H9 (cell line): Measurements from ENCODE around the gene BAIAP2. TPM values are rescaled to one million over a fixed set of nuclear protein-coding genes. Genes with fewer than 3 reads are reported as not detected.
A peak's percentile ranks its signal among the peaks of the same experiment; 100 is the strongest.

Experiments
- DNase-seq: peaks from one replicate; pipeline ENCODE4 v3.0.0-alpha.2; 2017
- H2AFZ ChIP-seq: one replicate; pipeline ENCODE4 v1.6.1; 2013; ENCODE audit warnings: mild to moderate bottlenecking, low read length, control low read depth, moderate library complexity
- H2AK5ac ChIP-seq: 2 replicates; pipeline ENCODE4 v1.6.1; 2013; ENCODE audit warnings: low read length, control low read depth, mixed read lengths; ENCODE audit not compliant: insufficient read length
- H2BK120ac ChIP-seq: one replicate; pipeline ENCODE4 v1.6.1; 2013; ENCODE audit warnings: low read depth, mild to moderate bottlenecking, low read length, control low read depth, inconsistent platforms; ENCODE audit not compliant: poor library complexity, severe bottlenecking
- H2BK12ac ChIP-seq: 2 replicates; pipeline ENCODE4 v1.6.1; 2013; ENCODE audit warnings: low read length, control low read depth, mixed read lengths, low read depth; ENCODE audit not compliant: insufficient read length
- H2BK15ac ChIP-seq: 2 replicates; pipeline ENCODE4 v1.6.1; 2013; ENCODE audit warnings: low read depth, low read length, control low read depth
- H2BK20ac ChIP-seq: one replicate; pipeline ENCODE4 v1.6.1; 2013; ENCODE audit warnings: low read depth, mild to moderate bottlenecking, low read length, control low read depth, inconsistent platforms; ENCODE audit not compliant: poor library complexity, severe bottlenecking
- H2BK5ac ChIP-seq: 2 replicates; pipeline ENCODE4 v1.6.1; 2013; ENCODE audit warnings: low read length, control low read depth, mixed read lengths; ENCODE audit not compliant: insufficient read length
- H3K14ac ChIP-seq: 2 replicates; pipeline ENCODE4 v1.6.1; 2013; ENCODE audit warnings: low read length, control low read depth; ENCODE audit not compliant: insufficient read depth
- H3K18ac ChIP-seq: 2 replicates; pipeline ENCODE4 v1.6.1; 2013; ENCODE audit warnings: low read depth, mild to moderate bottlenecking, mixed read lengths, low read length, control low read depth; ENCODE audit not compliant: insufficient read length
- H3K23ac ChIP-seq: 2 replicates; pipeline ENCODE4 v1.6.1; 2013; ENCODE audit warnings: low read length, control low read depth, mixed read lengths, low read depth; ENCODE audit not compliant: insufficient read length
- H3K23me2 ChIP-seq: 2 replicates; pipeline ENCODE4 v1.6.1; 2013; ENCODE audit warnings: low read depth, mild to moderate bottlenecking, mixed read lengths, low read length, control low read depth; ENCODE audit not compliant: insufficient read length, poor library complexity, severe bottlenecking
- H3K27ac ChIP-seq: 2 replicates; pipeline ENCODE4 v1.5.1; 2013; ENCODE audit warnings: low read length, control low read depth, mixed read lengths, low read depth; ENCODE audit not compliant: insufficient read length
- H3K27me3 ChIP-seq: 2 replicates; pipeline ENCODE4 v1.6.1; 2013; ENCODE audit warnings: low read length, control low read depth, inconsistent platforms; ENCODE audit not compliant: insufficient read depth
- H3K4ac ChIP-seq: 2 replicates; pipeline ENCODE4 v1.6.1; 2013; ENCODE audit warnings: low read depth, mild to moderate bottlenecking, control low read depth, inconsistent platforms, low read length, moderate library complexity
- H3K4me1 ChIP-seq: 2 replicates; pipeline ENCODE4 v1.6.1; 2013; ENCODE audit warnings: low read length, control low read depth, inconsistent platforms; ENCODE audit not compliant: insufficient read depth
- H3K4me2 ChIP-seq: 2 replicates; pipeline ENCODE4 v1.6.1; 2013; ENCODE audit warnings: low read length, control low read depth, mixed read lengths; ENCODE audit not compliant: insufficient read length, insufficient read depth
- H3K56ac ChIP-seq: 2 replicates; pipeline ENCODE4 v1.6.1; 2013; ENCODE audit warnings: low read depth, mild to moderate bottlenecking, mixed read lengths, low read length, control low read depth; ENCODE audit not compliant: insufficient read length
- H3K79me1 ChIP-seq: 2 replicates; pipeline ENCODE4 v1.6.1; 2013; ENCODE audit warnings: low read depth, mild to moderate bottlenecking, moderate library complexity, low read length, control low read depth, inconsistent platforms; ENCODE audit not compliant: insufficient read depth, poor library complexity, severe bottlenecking
- H3K79me2 ChIP-seq: 2 replicates; pipeline ENCODE4 v1.6.1; 2013; ENCODE audit warnings: low read length, control low read depth, inconsistent platforms; ENCODE audit not compliant: insufficient read depth
- H3K9ac ChIP-seq: 2 replicates; pipeline ENCODE4 v1.6.1; 2013; ENCODE audit warnings: low read length, control low read depth, mixed read lengths; ENCODE audit not compliant: insufficient read length; ENCODE audit errors: extremely low read depth
- H3K9me3 ChIP-seq: one replicate; pipeline ENCODE4 v1.6.1; 2013; ENCODE audit warnings: low read depth, low read length, inconsistent platforms; ENCODE audit not compliant: control insufficient read depth
- H3T11ph ChIP-seq: one replicate; pipeline ENCODE4 v1.6.1; 2013; ENCODE audit warnings: mild to moderate bottlenecking, low read length, control low read depth, inconsistent platforms
- H4K20me1 ChIP-seq: one replicate; pipeline ENCODE4 v1.6.1; 2013; ENCODE audit not compliant: control insufficient read depth, insufficient read length, insufficient read depth
- H4K5ac ChIP-seq: 2 replicates; pipeline ENCODE4 v1.6.1; 2013; ENCODE audit warnings: low read depth, mild to moderate bottlenecking, mixed read lengths, low read length, control low read depth; ENCODE audit not compliant: insufficient read length
- H4K8ac ChIP-seq: replicated peaks from 2 replicates; pipeline ENCODE4 v1.6.1; 2013; ENCODE audit warnings: low read length, control low read depth, mixed read lengths, low read depth; ENCODE audit not compliant: insufficient read length
- H4K91ac ChIP-seq: 2 replicates; pipeline ENCODE4 v1.6.1; 2013; ENCODE audit warnings: low read depth, mild to moderate bottlenecking, moderate library complexity, mixed read lengths, low read length, control low read depth; ENCODE audit not compliant: insufficient read length
- H3K27ac Mint-ChIP-seq, 3 experiments: 2 replicates in 2 of 3; 3 replicates in 1 of 3; pipeline ENCODE4 v1.8.0; 2020 to 2021; ENCODE audit warnings: mixed read lengths in 3 of 3, mild to moderate bottlenecking in 1 of 3, moderate library complexity in 1 of 3
- H3K27me3 Mint-ChIP-seq: 2 replicates; pipeline ENCODE4 v1.8.0; 2021; ENCODE audit warnings: low read depth, mild to moderate bottlenecking, moderate library complexity, mixed read lengths
- H3K36me3 Mint-ChIP-seq, 3 experiments: 2 replicates in 2 of 3; 3 replicates in 1 of 3; pipeline ENCODE4 v1.8.0; 2020 to 2021; ENCODE audit warnings: low read depth in 3 of 3, mixed read lengths in 3 of 3; ENCODE audit not compliant: insufficient read depth in 1 of 3
- H3K4me1 Mint-ChIP-seq, 2 experiments: 2 replicates each; pipeline ENCODE4 v1.8.0; 2020; ENCODE audit warnings: mixed read lengths in 2 of 2
- H3K4me3 Mint-ChIP-seq, 2 experiments: 2 replicates in 1 of 2; 3 replicates in 1 of 2; pipeline ENCODE4 v1.8.0; 2020 to 2021; ENCODE audit warnings: mild to moderate bottlenecking in 2 of 2, mixed read lengths in 2 of 2, moderate library complexity in 1 of 2
- H3K9me3 Mint-ChIP-seq, 2 experiments: 2 replicates in 1 of 2; 3 replicates in 1 of 2; pipeline ENCODE4 v1.8.0; 2020; ENCODE audit warnings: mild to moderate bottlenecking in 2 of 2, mixed read lengths in 2 of 2, moderate library complexity in 1 of 2
- WGBS: extraction: QIAGEN DNeasy Blood & Tissue Kit; methylation state at CpG from one replicate; pipeline ENCODE4 v1.1.7; 2013; ENCODE audit warnings: missing lambda C conversion rate, low lambda C conversion rate, mixed read lengths; ENCODE audit not compliant: insufficient read length; ENCODE audit errors: extremely low coverage; 5-methylcytosine and 5-hydroxymethylcytosine counted together
- total RNA-seq: library from RNA; stranded (reverse); gene quantifications from 2 replicates; pipeline ENCODE4 v1.2.1, GENCODE V29; 2021
- TF ChIP-seq, protein P1 (sequence below): fragments of 200-600 bp; sonication (generic); conservative IDR thresholded peaks from 3 replicates; pipeline ENCODE4 v1.8.0; 2021; ENCODE audit warnings: antibody characterized with exemption, mild to moderate bottlenecking

Gene BAIAP2
- total RNA-seq, 1 experiment from 2014 or later: 27.8 TPM

DNA sequence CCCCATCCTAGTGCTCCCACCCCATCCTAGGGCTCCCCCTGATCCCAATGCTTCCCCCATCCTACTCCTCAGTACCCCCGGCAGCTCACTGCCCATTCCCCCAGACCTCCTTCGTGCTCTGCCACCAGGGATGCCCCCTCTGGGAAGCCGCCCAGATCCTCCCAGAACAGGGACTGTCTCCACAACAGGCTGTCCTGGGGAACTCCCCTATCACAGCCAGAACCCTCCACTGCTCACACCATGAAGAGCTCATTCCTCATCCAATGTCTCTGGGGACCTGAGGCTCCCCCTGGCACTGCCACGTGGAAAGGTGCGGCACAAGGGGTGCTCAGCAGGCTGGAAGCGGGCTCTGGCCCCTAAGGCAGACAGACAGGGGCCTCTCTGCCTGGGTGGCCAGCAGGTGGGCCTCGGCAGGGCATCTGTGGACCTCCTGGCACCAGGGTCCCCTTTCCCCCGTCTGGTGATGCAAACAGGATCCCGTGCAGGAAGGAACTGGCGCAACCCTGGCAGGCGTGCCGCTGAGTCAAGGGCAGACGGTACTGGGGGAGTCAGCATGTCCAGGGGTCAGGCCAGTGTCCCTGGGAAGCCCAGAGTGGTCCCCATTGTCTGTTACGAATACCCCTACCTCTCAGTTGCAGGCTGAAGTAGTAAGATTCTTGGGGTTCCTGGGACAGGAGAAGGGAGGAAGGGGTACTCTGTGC is 115.6 kb downstream of the BAIAP2 start:
- no peak overlapping the region for H3K27ac ChIP-seq
- no peaks in the 10 kb centered on the region for H3K79me2 ChIP-seq
- H4K5ac ChIP-seq: no peak overlapping the region
- H2AFZ ChIP-seq: no peak overlapping the region
- H3K79me1 ChIP-seq: no peaks in the 10 kb centered on the region
- no peak overlapping the region for H3K23ac ChIP-seq
- no peak overlapping the region for H2BK15ac ChIP-seq
- H3K27me3 Mint-ChIP-seq: peaks cover 2% of the 10 kb centered on the region
- no peak overlapping the region for H3K4me3 Mint-ChIP-seq
- no peaks in the 10 kb centered on the region for H3K27me3 ChIP-seq
- H2BK20ac ChIP-seq: no peak overlapping the region
- WGBS: no CpG with 5 or more reads among the region's 14 CpGs
- H3T11ph ChIP-seq: no peak overlapping the region
- no peaks in the 10 kb centered on the region for H3K36me3 Mint-ChIP-seq
- H3K4ac ChIP-seq: no peak overlapping the region
- no peak overlapping the region for H4K8ac ChIP-seq
- H3K4me1 ChIP-seq: no peaks in the 10 kb centered on the region
- H2BK12ac ChIP-seq: no peak overlapping the region
- H3K23me2 ChIP-seq: no peaks in the 10 kb centered on the region
- no peak overlapping the region for H3K56ac ChIP-seq
- H3K14ac ChIP-seq: peak overlapping the region; percentile 37; the same call in 1 of the 2 replicates
- H3K4me2 ChIP-seq: no peak overlapping the region
- H3K18ac ChIP-seq: no peak overlapping the region
- H2AK5ac ChIP-seq: no peak overlapping the region
- TF ChIP-seq, protein P1, sequence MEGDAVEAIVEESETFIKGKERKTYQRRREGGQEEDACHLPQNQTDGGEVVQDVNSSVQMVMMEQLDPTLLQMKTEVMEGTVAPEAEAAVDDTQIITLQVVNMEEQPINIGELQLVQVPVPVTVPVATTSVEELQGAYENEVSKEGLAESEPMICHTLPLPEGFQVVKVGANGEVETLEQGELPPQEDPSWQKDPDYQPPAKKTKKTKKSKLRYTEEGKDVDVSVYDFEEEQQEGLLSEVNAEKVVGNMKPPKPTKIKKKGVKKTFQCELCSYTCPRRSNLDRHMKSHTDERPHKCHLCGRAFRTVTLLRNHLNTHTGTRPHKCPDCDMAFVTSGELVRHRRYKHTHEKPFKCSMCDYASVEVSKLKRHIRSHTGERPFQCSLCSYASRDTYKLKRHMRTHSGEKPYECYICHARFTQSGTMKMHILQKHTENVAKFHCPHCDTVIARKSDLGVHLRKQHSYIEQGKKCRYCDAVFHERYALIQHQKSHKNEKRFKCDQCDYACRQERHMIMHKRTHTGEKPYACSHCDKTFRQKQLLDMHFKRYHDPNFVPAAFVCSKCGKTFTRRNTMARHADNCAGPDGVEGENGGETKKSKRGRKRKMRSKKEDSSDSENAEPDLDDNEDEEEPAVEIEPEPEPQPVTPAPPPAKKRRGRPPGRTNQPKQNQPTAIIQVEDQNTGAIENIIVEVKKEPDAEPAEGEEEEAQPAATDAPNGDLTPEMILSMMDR: no peak
- no peak overlapping the region for H3K27ac Mint-ChIP-seq
- no peak overlapping the region for H2BK120ac ChIP-seq
- H3K4me1 Mint-ChIP-seq: no peaks in the 10 kb centered on the region
- no peaks in the 10 kb centered on the region; a peak in 1 of 5 replicates for H3K9me3 Mint-ChIP-seq
- DNase-seq: no peak
- H2BK5ac ChIP-seq: no peak overlapping the region
- H3K9me3 ChIP-seq: no peaks in the 10 kb centered on the region
- H4K91ac ChIP-seq: no peak overlapping the region
- H3K9ac ChIP-seq: no peak overlapping the region
- H4K20me1 ChIP-seq: no peaks in the 10 kb centered on the region
